Activated CD4-positive, CD25-positive, alpha-beta regulatory T cell treated with anti-CD3 and anti-CD28 coated beads, Interleukin-2, amount 50 U/mL, for 16 hours (primary cell): ENCODE results near the gene SF3B6.

Experiments
- DNase-seq: peaks from one replicate; pipeline ENCODE4 v3.0.0-alpha.2; 2020; ENCODE audit warnings: low read depth, low spot score

SF3B6 gene

DNA sequence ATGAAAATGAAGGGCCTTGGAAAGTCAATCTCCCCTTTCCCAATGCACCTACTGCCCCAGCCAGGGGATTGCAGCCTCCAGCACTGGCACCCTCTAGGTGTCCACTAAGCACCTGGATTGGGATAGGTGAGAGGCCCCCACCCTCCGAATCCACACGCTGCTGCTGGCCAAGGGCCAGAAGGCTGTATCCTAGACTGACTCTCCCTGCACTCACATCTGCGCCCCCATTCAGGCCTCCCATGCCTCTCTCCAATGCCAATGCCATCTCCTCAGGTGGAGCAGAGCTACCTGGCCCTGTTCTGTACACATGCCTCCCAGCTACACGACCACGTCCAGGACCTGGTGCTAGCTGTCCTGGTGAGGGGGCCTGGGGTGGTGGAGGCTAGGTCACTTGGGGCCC, 56.4 kb downstream of the SF3B6 start:
- no peak for DNase-seq

DNA sequence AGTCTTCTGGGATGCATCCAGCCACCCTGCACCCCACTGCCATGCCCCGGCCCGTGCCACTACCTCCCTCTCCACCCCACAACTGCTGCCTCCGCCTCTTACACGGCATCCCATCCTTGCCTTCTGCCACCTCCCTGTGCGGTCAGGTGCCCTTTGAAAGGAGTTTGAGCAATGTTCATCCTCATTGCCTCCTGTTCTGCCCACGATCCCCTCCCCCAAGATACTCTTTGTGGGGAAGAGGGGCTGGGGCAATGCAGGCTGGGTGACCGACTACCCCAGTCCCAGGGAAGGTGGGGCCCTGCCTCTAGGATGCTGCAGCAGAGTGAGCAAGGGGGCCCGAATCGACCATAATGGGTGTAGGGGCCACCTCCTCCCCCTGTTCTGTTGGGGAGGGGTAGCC, 57.9 kb downstream of the SF3B6 start:
- DNase-seq, result no peak

DNA sequence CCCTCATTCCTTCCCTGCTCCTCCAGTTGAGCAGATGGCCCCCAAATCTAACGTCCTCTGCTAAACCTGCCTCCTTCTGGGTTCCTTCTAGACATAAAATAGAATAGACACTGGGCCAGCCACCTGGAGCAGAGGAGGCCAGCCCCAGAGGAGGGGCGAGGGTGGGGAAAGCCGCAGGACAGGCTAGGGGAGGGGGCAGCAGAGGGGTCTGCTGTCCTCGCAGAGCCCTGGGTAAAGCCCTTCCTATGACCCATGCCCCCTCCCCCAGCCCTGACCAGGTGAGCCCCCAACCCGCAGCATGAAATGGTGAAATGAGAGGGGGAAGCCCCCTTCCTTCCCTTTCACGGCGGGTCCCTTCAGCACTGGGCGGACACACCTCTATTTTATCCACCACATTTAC, 58.4 kb downstream of the SF3B6 start:
- DNase-seq, result no peak
